ENCODE results near the gene ZNF674.
A peak's percentile ranks its signal among the peaks of the same experiment; 100 is the strongest.

The ZNF674 gene

GRCh38 chrX:46545111-46546005 lies at the start of gene ZNF674:
TSS of gene ZNF674 (minus strand) at chrX:46545421. CDS start at chrX:46542087, 3,334 bp downstream.
- DNase-seq (ENCODE audit: low spot score), result peak; percentile 92

- DNase-seq (ENCODE audit: low spot score), result no peak
These were observed 44.9 kb upstream of the ZNF674 start for GRCh38 chrX:46589977-46590723.

- DNase-seq (ENCODE audit: low spot score), result peak; percentile 48
These were observed 43.0 kb upstream of the ZNF674 start for GRCh38 chrX:46588263-46588662.

GRCh38 chrX:46587753-46588171 lies 42.5 kb upstream of the ZNF674 start:
- DNase-seq (ENCODE audit: low spot score), result no peak

GRCh38 chrX:46587158-46587557 lies 41.9 kb upstream of the ZNF674 start:
- DNase-seq (ENCODE audit: low spot score), result no peak

GRCh38 chrX:46584736-46585135 lies 39.5 kb upstream of the ZNF674 start:
- DNase-seq (ENCODE audit: low spot score), result no peak

GRCh38 chrX:46582966-46583365 lies 37.7 kb upstream of the ZNF674 start:
- DNase-seq (ENCODE audit: low spot score), result no peak

GRCh38 chrX:46582325-46582724 lies 37.1 kb upstream of the ZNF674 start:
- DNase-seq (ENCODE audit: low spot score), result no peak

GRCh38 chrX:46580613-46581012 lies 35.4 kb upstream of the ZNF674 start:
- DNase-seq (ENCODE audit: low spot score), result no peak

GRCh38 chrX:46579250-46579649 lies 34.0 kb upstream of the ZNF674 start:
- DNase-seq (ENCODE audit: low spot score), result no peak

GRCh38 chrX:46577221-46578005 lies 32.2 kb upstream of the ZNF674 start:
- DNase-seq (ENCODE audit: low spot score), result no peak

- DNase-seq (ENCODE audit: low spot score), result no peak
These were observed 31.2 kb upstream of the ZNF674 start for GRCh38 chrX:46576458-46576857.

GRCh38 chrX:46575991-46576392 lies 30.8 kb upstream of the ZNF674 start:
- DNase-seq (ENCODE audit: low spot score), result no peak

- DNase-seq (ENCODE audit: low spot score), result no peak
These were observed 30.4 kb upstream of the ZNF674 start for GRCh38 chrX:46575586-46575985.

GRCh38 chrX:46574774-46575381 lies 29.7 kb upstream of the ZNF674 start:
- peak; percentile 38 for DNase-seq (ENCODE audit: low spot score)

GRCh38 chrX:46573892-46574773 lies 28.9 kb upstream of the ZNF674 start:
- peak; percentile 57 for DNase-seq (ENCODE audit: low spot score)

- peak; percentile 55 for DNase-seq (ENCODE audit: low spot score)
These were observed 28.2 kb upstream of the ZNF674 start, which contains the start of gene CHST7 for GRCh38 chrX:46573331-46573891. TSS of gene CHST7 (plus strand) at chrX:46573765. CDS start at chrX:46573932, 167 bp downstream.

GRCh38 chrX:46572340-46572936 lies 27.2 kb upstream of the ZNF674 start:
- DNase-seq (ENCODE audit: low spot score), result peak; percentile 58

GRCh38 chrX:46571423-46572339 lies 26.5 kb upstream of the ZNF674 start:
- DNase-seq (ENCODE audit: low spot score), result no peak
